HG02885 (cell line): ENCODE results near the gene TUBA3D.
"Not testable (repeated sequence)": the region's sequence is repeated elsewhere in the genome, so short reads cannot be mapped to it uniquely, and the experiment has no call there.

Experiments used
- ATAC-seq: cut with Tn5 transposase; IDR thresholded peaks from one replicate; pipeline ENCODE4 v1.9.1; 2021; ENCODE audit warnings: mild to moderate bottlenecking; ENCODE audit not compliant: unreplicated experiment, poor library complexity

TUBA3D gene

DNA sequence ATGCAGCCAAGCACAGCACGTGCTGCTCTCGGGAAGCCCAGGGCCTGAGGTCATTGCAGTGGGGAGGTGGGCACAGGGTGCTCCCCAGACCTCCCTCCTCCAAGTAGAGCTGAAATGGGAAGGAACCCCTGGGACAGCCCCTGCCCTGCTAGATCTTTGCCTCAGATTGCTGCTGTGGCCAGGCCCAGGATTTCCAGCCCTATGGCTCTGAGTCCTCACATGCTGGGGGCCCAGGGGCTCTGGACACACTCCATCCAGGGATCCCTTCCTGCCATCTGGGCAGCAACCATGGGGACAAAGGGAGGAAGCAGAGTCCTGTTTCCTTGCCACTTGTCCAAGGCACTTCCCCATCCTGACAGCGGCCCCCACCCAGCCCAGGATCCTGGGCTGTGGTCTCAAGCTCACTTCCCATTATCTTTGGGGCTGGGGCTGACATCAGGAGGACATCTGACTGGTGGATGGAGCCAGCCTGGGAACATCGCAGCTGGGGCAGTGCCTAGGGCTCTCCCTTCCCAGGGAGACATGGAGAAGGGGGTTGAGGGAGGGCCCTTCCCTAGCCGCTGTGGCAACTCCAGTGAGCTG lies 54.0 kb downstream of the TUBA3D start:
- ATAC-seq = not testable (repeated sequence)

DNA sequence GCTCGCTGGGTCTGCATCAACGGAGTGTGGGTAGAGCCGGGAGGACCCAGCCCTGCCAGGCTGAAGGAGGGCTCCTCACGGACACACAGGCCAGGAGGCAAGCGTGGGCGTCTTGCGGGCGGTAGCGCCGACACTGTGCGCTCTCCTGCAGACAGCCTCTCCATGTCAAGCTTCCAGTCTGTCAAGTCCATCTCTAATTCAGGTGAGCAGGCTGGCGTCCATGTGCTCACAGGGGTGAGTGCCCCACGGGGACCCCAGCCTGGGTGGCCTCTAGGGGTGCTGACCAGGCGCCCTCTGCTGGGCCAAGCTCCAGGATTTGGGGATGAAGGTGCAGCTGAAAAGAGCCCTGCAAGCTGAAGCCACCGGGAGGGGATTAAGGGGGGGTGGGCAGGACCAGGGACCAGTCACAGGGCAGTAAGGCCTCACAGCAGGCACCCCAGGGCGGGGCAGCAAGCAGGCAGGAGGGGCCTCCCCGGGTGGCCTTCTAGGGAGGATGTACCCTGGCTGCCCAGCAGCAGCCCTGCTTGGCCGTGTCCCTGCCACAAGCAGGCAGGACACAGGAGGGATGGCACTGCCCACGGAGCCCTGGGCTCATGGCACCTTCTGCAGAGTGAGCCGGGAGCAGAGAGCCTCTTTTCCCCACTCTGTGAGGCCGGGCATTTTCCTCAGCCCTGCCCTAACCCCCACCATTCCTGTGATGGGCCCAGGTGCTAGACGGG lies 54.9 kb downstream of the TUBA3D start:
- ATAC-seq = not testable (repeated sequence)

DNA sequence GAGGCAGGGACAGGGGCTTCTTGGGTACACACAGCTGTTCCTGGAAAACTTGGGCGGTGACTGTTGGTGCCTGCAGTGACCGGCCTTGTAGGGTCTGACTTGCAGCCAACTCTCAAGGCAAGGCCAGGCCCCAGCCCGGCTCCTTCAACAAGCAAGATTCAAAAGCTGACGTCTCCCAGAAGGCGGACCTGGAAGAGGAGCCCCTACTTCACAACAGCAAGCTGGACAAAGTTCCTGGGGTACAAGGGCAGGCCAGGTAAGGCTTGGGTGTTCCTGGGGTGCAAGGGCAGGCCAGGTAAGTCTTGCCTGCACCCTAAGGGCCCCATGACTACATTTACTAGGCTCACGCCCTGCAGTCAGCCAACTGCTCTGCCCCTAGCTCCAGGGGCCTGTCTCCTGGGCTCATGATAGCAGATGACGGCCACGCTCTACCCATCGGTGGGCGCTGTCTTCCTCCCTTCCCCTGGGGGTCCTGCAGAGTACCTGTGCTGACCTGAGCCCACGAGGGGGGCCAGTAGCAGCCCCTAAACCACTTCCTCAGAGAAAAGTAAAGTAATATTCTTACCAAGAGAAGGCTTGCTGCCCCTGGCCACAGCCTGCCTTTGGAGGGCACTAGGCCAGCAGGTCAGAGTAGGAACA lies 55.7 kb downstream of the TUBA3D start:
- ATAC-seq = not testable (repeated sequence)
